ENCODE measurements around the gene ADPRHL1. TPM values are rescaled to one million over a fixed set of nuclear protein-coding genes. Genes with fewer than 3 reads are reported as not detected.
"Not testable (repeated sequence)": the region's sequence is repeated elsewhere in the genome, so short reads cannot be mapped to it uniquely, and the experiment has no call there.

ADPRHL1 gene
- total RNA-seq, 2 donors from 2014 or later = 1.6 to 2.9 TPM

- no peak overlapping the region for H3K4me3 ChIP-seq (ENCODE audit: low read length)
- H3K27ac ChIP-seq (ENCODE audit: low read depth, low read length) = no peak overlapping the region
- no peak for DNase-seq
- peaks cover 54% of the 10 kb centered on the region for H3K36me3 ChIP-seq (ENCODE audit: control insufficient read depth, insufficient read depth, low read length)
- H3K27me3 ChIP-seq (ENCODE audit: control insufficient read depth, insufficient read depth, low read length, poor library complexity, severe bottlenecking) = no peaks in the 10 kb centered on the region
- no peak overlapping the region for H3K9ac ChIP-seq (ENCODE audit: extremely low read depth, low read length, poor library complexity, severe bottlenecking)
- Mint-ChIP-seq H3K36me3 (ENCODE audit: low read depth) (peaks cover 67% of the 10 kb centered on the region), H3K9me3 (no peaks in the 10 kb centered on the region), H3K27ac (peak overlapping the region; percentile 78), H3K4me3 (no peak overlapping the region), H3K4me1 (peaks cover 10% of the 10 kb centered on the region), H3K27me3 (ENCODE audit: insufficient read depth) (no peaks in the 10 kb centered on the region)
- no peaks in the 10 kb centered on the region for H3K9me3 ChIP-seq (ENCODE audit: control insufficient read depth, low read length)
- TF ChIP-seq CTCF (conservative IDR thresholded peaks at IDR 0.05) = no peak
- H3K4me1 ChIP-seq (ENCODE audit: control insufficient read depth, insufficient read depth, low read length) = no peaks in the 10 kb centered on the region
- WGBS, 2 experiments (ENCODE audit: insufficient coverage in 1 of 2, insufficient read length in 1 of 2) = 89 to 92% methylated on average over 18 to 28 of the region's 28 CpGs
These were observed 19.2 kb upstream of the ADPRHL1 start for GRCh38 chr13:113472355-113473025.

GRCh38 chr13:113471844-113472243, 18.6 kb upstream of the ADPRHL1 start:
- 90% methylated on average over 11 of the region's 11 CpGs for WGBS, 2 experiments (ENCODE audit: insufficient coverage in 1 of 2, insufficient read length in 1 of 2)
- Histone ChIP-seq H3K9ac (ENCODE audit: extremely low read depth, low read length, poor library complexity, severe bottlenecking) (no peak overlapping the region), H3K27me3 (ENCODE audit: control insufficient read depth, insufficient read depth, low read length, poor library complexity, severe bottlenecking) (no peaks in the 10 kb centered on the region), H3K27ac (ENCODE audit: low read depth, low read length) (no peak overlapping the region), H3K9me3 (ENCODE audit: control insufficient read depth, low read length) (no peaks in the 10 kb centered on the region), H3K36me3 (ENCODE audit: control insufficient read depth, insufficient read depth, low read length) (peaks cover 54% of the 10 kb centered on the region), H3K4me1 (ENCODE audit: control insufficient read depth, insufficient read depth, low read length) (no peaks in the 10 kb centered on the region), H3K4me3 (ENCODE audit: low read length) (no peak overlapping the region)
- no peak for DNase-seq
- Mint-ChIP-seq H3K9me3 (no peaks in the 10 kb centered on the region), H3K4me3 (no peak overlapping the region), H3K4me1 (peaks cover 10% of the 10 kb centered on the region), H3K27me3 (ENCODE audit: insufficient read depth) (no peaks in the 10 kb centered on the region), H3K27ac (no peak overlapping the region), H3K36me3 (ENCODE audit: low read depth) (peaks cover 67% of the 10 kb centered on the region)
- no peak for TF ChIP-seq CTCF (conservative IDR thresholded peaks at IDR 0.05)

- H3K9me3 ChIP-seq (ENCODE audit: control insufficient read depth, low read length); H3K27me3 Mint-ChIP-seq (ENCODE audit: insufficient read depth); H3K9ac ChIP-seq (ENCODE audit: extremely low read depth, low read length, poor library complexity, severe bottlenecking); H3K27me3 ChIP-seq (ENCODE audit: control insufficient read depth, insufficient read depth, low read length, poor library complexity, severe bottlenecking); H3K27ac Mint-ChIP-seq; H3K9me3 Mint-ChIP-seq; DNase-seq; H3K4me3 ChIP-seq (ENCODE audit: low read length); H3K4me3 Mint-ChIP-seq; H3K4me1 ChIP-seq (ENCODE audit: control insufficient read depth, insufficient read depth, low read length); H3K27ac ChIP-seq (ENCODE audit: low read depth, low read length): not testable (repeated sequence)
- peaks cover 51% of the 10 kb centered on the region for H3K36me3 ChIP-seq (ENCODE audit: control insufficient read depth, insufficient read depth, low read length)
- H3K36me3 Mint-ChIP-seq (ENCODE audit: low read depth) = peaks cover 61% of the 10 kb centered on the region
- WGBS, 2 experiments (ENCODE audit: insufficient coverage in 1 of 2, insufficient read length in 1 of 2) = 92% methylated on average over 4 of the region's 4 CpGs; no CpG with 5 or more reads in 1 of the 2 experiments
- H3K4me1 Mint-ChIP-seq = peaks cover 10% of the 10 kb centered on the region
These were observed 17.4 kb upstream of the ADPRHL1 start for GRCh38 chr13:113470635-113471163.
